Measurements from ENCODE around the gene CABYR.

The CABYR gene

GRCh38 chr18:24188120-24188519, 49.3 kb downstream of the CABYR start:
- DNase-seq (ENCODE audit: low read depth in 1 of 2, low spot score in 1 of 2), result no peak
- H3K27me3 ChIP-seq (ENCODE audit: insufficient read depth, poor library complexity, severe bottlenecking), result no peaks in the 10 kb centered on the region
- TF ChIP-seq REST (IDR thresholded peaks at IDR 0.05; ENCODE audit: insufficient replicate concordance, low read depth) (no peak), POLR2AphosphoS5 (IDR thresholded peaks at IDR 0.05; ENCODE audit: low read depth) (no peak), GABPA (IDR thresholded peaks at IDR 0.05; ENCODE audit: low read depth) (no peak), SPI1 (IDR thresholded peaks at IDR 0.05; ENCODE audit: borderline replicate concordance, low read depth) (no peak)
- TF ChIP-seq, protein P1, sequence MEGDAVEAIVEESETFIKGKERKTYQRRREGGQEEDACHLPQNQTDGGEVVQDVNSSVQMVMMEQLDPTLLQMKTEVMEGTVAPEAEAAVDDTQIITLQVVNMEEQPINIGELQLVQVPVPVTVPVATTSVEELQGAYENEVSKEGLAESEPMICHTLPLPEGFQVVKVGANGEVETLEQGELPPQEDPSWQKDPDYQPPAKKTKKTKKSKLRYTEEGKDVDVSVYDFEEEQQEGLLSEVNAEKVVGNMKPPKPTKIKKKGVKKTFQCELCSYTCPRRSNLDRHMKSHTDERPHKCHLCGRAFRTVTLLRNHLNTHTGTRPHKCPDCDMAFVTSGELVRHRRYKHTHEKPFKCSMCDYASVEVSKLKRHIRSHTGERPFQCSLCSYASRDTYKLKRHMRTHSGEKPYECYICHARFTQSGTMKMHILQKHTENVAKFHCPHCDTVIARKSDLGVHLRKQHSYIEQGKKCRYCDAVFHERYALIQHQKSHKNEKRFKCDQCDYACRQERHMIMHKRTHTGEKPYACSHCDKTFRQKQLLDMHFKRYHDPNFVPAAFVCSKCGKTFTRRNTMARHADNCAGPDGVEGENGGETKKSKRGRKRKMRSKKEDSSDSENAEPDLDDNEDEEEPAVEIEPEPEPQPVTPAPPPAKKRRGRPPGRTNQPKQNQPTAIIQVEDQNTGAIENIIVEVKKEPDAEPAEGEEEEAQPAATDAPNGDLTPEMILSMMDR (IDR thresholded peaks at IDR 0.05; ENCODE audit: insufficient read depth, low read length), result no peak
- H3K27ac ChIP-seq (replicated peaks), result no peak overlapping the region
- H3K4me3 ChIP-seq (replicated peaks; ENCODE audit: insufficient read depth, low read length), result no peak overlapping the region

DNA sequence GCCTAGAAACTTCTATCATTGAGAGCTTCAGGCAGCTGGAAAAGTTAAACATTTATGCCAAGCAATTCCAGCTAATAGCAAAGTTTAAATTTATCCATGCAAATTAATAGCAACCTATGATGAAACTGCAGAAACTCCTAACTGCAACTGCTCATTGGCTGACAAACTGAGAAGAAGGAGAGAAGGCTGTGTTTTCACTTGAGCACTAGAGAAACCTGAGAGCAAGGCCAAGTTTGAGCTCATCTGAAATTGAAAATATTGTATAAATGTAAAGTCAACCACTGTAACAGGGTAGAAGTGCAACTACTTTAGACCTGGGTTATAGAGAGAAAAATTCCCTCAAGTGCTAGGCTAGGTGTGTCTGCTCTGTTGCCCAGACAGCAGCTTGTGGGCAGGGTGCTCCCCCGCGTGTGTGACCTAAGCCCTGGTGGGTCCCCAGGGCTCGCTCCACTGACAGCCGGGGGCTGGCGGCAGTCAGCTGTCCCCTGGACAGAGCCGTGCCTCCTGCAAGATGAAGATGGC, 50.2 kb downstream of the CABYR start:
- DNase-seq (ENCODE audit: low read depth in 1 of 2, low spot score in 1 of 2), result no peak
- no peaks in the 10 kb centered on the region for H3K27me3 ChIP-seq (ENCODE audit: insufficient read depth, poor library complexity, severe bottlenecking)
- TF ChIP-seq SPI1 (IDR thresholded peaks at IDR 0.05; ENCODE audit: borderline replicate concordance, low read depth), result no peak
- no peak for TF ChIP-seq REST (IDR thresholded peaks at IDR 0.05; ENCODE audit: insufficient replicate concordance, low read depth)
- TF ChIP-seq GABPA (IDR thresholded peaks at IDR 0.05; ENCODE audit: low read depth), result no peak
- no peak for TF ChIP-seq POLR2AphosphoS5 (IDR thresholded peaks at IDR 0.05; ENCODE audit: low read depth)
- TF ChIP-seq, protein P1 (IDR thresholded peaks at IDR 0.05; ENCODE audit: insufficient read depth, low read length), result no peak
- H3K27ac ChIP-seq (replicated peaks), result no peak overlapping the region
- no peak overlapping the region for H3K4me3 ChIP-seq (replicated peaks; ENCODE audit: insufficient read depth, low read length)

DNA sequence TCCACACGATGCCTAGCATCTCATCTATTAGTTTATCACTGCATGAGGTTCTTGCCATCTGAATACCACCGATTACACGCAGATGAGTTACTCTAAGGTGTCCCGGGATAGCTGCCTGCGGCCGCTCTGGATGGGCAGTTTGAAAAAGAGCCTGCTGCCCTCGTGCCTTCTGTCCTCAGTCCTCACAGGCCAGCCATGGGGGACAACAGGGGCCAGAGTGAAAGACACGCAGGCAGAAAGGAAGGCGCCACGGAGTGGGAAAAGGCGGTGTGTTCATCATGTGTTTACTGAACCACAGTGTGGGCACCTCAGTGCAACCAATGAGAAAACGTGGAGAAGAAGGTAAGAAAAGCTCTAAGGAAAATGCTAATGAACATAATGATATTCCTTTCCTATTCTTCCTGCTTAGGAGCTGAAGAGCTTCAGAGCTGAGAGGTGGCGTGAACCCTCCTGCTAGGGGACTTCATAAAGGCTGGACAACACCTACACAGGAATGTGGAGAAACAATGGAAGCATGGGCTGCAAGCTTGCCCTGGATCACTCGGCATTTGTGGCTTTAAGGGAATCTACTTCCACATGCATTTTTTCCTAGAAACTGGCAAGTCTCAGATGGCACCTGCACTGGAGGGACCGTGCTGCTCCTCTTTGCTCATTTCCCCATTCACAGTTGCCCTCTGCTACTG, 50.9 kb downstream of the CABYR start:
- no peak overlapping the region for H3K27ac ChIP-seq (replicated peaks)
- H3K27me3 ChIP-seq (ENCODE audit: insufficient read depth, poor library complexity, severe bottlenecking), result no peaks in the 10 kb centered on the region
- TF ChIP-seq REST (IDR thresholded peaks at IDR 0.05; ENCODE audit: insufficient replicate concordance, low read depth) (no peak), GABPA (IDR thresholded peaks at IDR 0.05; ENCODE audit: low read depth) (no peak), SPI1 (IDR thresholded peaks at IDR 0.05; ENCODE audit: borderline replicate concordance, low read depth) (no peak), POLR2AphosphoS5 (IDR thresholded peaks at IDR 0.05; ENCODE audit: low read depth) (no peak)
- TF ChIP-seq, protein P1 (IDR thresholded peaks at IDR 0.05; ENCODE audit: insufficient read depth, low read length), result no peak
- DNase-seq (ENCODE audit: low read depth in 1 of 2, low spot score in 1 of 2), result no peak
- H3K4me3 ChIP-seq (replicated peaks; ENCODE audit: insufficient read depth, low read length), result no peak overlapping the region

Data from HL-60 (cell line).